Activated CD8-positive, alpha-beta T cell treated with anti-CD3 and anti-CD28 coated beads for 36 hours (primary cell): Measurements from ENCODE around the gene GAS2. TPM values are rescaled to one million over a fixed set of nuclear protein-coding genes. Genes with fewer than 3 reads are reported as not detected.

Experiments
- ATAC-seq: fragments of 200-7000 bp; cut with Tn5 transposase; one replicate; pipeline ENCODE4 v1.10.0; 2021; ENCODE audit warnings: mild to moderate bottlenecking, moderate library complexity
- CTCF ChIA-PET: fragments of 350-600 bp; sonication (Branson Sonifier 250); formaldehyde crosslinking; loops from one replicate; lab custom pipeline; 2021; ENCODE audit warnings: antibody characterized with exemption; lab: Charles Lee
- POLR2A ChIA-PET: fragments of 350-600 bp; sonication (Branson Sonifier 250); formaldehyde crosslinking; loops from one replicate; lab custom pipeline; 2021; ENCODE audit warnings: antibody characterized with exemption; lab: Charles Lee
- DNase-seq: peaks from one replicate; pipeline ENCODE4 v3.0.0-alpha.2; 2020
- H3K27ac Mint-ChIP-seq: one replicate; pipeline ENCODE4 v1.8.0; 2021; ENCODE audit warnings: mild to moderate bottlenecking, mixed read lengths
- H3K27me3 Mint-ChIP-seq: one replicate; pipeline ENCODE4 v1.8.0; 2021; ENCODE audit warnings: mixed read lengths
- H3K36me3 Mint-ChIP-seq: one replicate; pipeline ENCODE4 v1.8.0; 2021; ENCODE audit warnings: low read depth, mixed read lengths
- H3K4me1 Mint-ChIP-seq: one replicate; pipeline ENCODE4 v1.8.0; 2021; ENCODE audit warnings: low read depth, mixed read lengths
- H3K4me3 Mint-ChIP-seq: one replicate; pipeline ENCODE4 v1.8.0; 2021; ENCODE audit warnings: mild to moderate bottlenecking, moderate library complexity, mixed read lengths
- H3K9me3 Mint-ChIP-seq: one replicate; pipeline ENCODE4 v1.8.0; 2021; ENCODE audit warnings: mixed read lengths
- CTCF ChIP-seq: fragments of 200-600 bp; IDR thresholded peaks from one replicate; pipeline ENCODE4 v1.8.0; 2022; ENCODE audit warnings: antibody characterized with exemption, mild to moderate bottlenecking
- intact Hi-C: fragments of 100-400 bp; cut with micrococcal nuclease; formaldehyde crosslinking; loops from one replicate; pipeline ENCODE4 v1.10.0; 2022
- total RNA-seq, 2 experiments: library from RNA; stranded (reverse); gene quantifications; one replicate each; pipeline ENCODE4 v1.2.3, GENCODE V29; 2021

The GAS2 gene
- total RNA-seq, 2 experiments from 2014 or later: 0.99 to 2.6 TPM

- Mint-ChIP-seq H3K9me3 (no peaks in the 10 kb centered on the region), H3K27ac (no peak overlapping the region), H3K4me3 (no peak overlapping the region), H3K27me3 (peaks cover 2% of the 10 kb centered on the region), H3K36me3 (no peaks in the 10 kb centered on the region), H3K4me1 (peaks cover 18% of the 10 kb centered on the region)
- CTCF ChIA-PET: interaction anchor here (1.3 kb wide), 1 partner anchor 99 kb away, joined by 3 read pairs; no protein-coding TSS in a partner anchor
- TF ChIP-seq CTCF: no peak
- no peak for DNase-seq
- intact Hi-C loops: no loop called here
- POLR2A ChIA-PET: no interaction called here
- no peak for ATAC-seq
Observed at GRCh38 chr11:22688914-22689313, 22.5 kb downstream of the GAS2 start.

DNA sequence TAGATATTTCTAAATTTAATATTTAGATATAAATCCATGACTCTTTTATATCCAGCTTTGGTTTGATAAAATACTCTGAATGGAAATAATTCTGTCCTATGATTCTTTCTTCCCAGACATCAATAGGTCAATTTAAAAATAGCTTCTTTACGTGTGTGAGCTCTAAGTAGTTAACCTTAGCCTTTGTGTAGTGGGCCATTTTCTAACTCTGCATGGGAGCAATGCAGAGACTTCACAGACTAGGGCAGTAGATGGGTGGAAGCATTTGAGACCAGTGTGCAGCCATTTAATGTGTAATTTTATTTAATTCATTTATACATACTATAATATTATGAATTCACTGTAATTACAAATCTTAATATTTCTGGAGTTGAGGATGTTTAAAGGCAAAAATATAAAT is 23.8 kb downstream of the GAS2 start:
- H3K27me3 Mint-ChIP-seq: peaks cover 2% of the 10 kb centered on the region
- H3K9me3 Mint-ChIP-seq: no peaks in the 10 kb centered on the region
- ChIA-PET CTCF (interaction anchor here (0.7 kb wide), 1 partner anchor 98 kb away, joined by 3 read pairs; no protein-coding TSS in a partner anchor), POLR2A (no interaction called here)
- no peak overlapping the region for H3K4me3 Mint-ChIP-seq
- H3K4me1 Mint-ChIP-seq: peaks cover 18% of the 10 kb centered on the region
- ATAC-seq: no peak
- intact Hi-C loops: no loop called here
- H3K36me3 Mint-ChIP-seq: no peaks in the 10 kb centered on the region
- peak overlapping the region; percentile 28 for H3K27ac Mint-ChIP-seq
- no peak for TF ChIP-seq CTCF
- no peak for DNase-seq

DNA sequence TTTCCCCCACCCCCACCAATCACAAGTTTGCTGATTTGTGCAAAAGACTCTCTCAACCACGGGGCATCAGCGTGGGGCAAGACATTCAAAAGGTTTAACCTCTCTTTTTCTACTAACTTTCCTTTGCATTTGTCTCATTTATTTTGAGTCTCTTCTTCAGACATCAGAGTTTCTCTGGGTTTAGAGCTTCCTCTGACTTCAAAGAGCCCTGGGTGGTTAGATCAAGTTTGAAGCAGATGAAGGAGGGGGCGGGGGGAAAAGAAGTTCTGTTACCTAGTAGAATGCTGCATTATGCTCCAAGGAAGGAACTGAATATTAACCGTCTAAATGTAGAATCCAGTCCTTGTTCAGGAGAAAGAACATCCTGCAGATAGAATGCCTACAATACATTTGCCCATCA is 24.5 kb downstream of the GAS2 start:
- CTCF ChIA-PET: interaction anchor here (1.6 kb wide), 1 partner anchor 20 kb away, joined by 5 read pairs; no protein-coding TSS in a partner anchor
- Mint-ChIP-seq H3K27me3 (peaks cover 2% of the 10 kb centered on the region), H3K27ac (peak overlapping the region; percentile 70), H3K4me3 (peak overlapping the region; percentile 50), H3K9me3 (no peaks in the 10 kb centered on the region), H3K36me3 (no peaks in the 10 kb centered on the region), H3K4me1 (peaks cover 18% of the 10 kb centered on the region)
- no peak for TF ChIP-seq CTCF
- ATAC-seq (peak; percentile 84), DNase-seq (peak; percentile 54)
- POLR2A ChIA-PET: no interaction called here
- intact Hi-C loops: no loop called here

DNA sequence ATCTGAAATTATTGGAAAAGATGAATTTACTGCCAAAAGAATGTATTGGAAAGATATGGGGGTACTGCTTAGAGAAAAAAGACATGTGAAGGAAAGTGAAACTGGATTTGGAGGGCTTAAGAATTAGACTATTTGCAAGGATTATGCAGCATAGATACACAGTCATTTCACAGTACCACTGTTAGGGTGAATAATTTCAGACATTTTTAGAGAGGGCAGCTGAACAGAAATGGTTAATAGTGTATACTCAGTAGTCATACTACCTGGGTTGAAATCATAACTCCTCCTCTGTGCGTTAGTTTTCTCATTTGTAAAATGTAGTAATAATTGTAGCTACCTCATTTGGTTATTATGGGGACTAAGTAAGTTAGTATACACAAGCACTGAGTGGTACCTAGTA is 33.0 kb downstream of the GAS2 start:
- Mint-ChIP-seq H3K4me1 (peaks cover 18% of the 10 kb centered on the region), H3K36me3 (no peaks in the 10 kb centered on the region), H3K27ac (no peak overlapping the region), H3K4me3 (no peak overlapping the region), H3K27me3 (peaks cover 3% of the 10 kb centered on the region), H3K9me3 (no peaks in the 10 kb centered on the region)
- TF ChIP-seq CTCF: no peak
- intact Hi-C loops: no loop called here
- POLR2A ChIA-PET: no interaction called here
- CTCF ChIA-PET: no interaction called here
- no peak for DNase-seq
- peak; percentile 52 for ATAC-seq

DNA sequence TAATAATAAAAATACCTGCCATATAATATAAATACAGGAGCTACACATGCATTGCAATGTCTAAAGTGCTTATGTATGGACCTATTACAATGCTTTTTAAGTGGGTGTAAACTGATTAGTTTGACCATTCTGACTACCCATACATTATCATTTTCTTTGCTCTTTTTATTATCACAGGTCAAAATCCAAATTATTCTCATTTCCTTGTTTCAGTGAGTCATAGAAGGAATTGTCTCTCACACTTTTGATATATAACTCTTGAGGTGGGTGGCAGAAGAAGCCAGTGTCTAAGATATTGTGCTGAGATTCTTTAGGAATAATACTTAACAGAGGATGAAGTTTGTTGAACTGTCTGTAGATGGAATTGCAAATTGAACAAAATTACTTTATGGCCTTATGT is 35.6 kb downstream of the GAS2 start:
- no peak for TF ChIP-seq CTCF
- intact Hi-C loops: no loop called here
- POLR2A ChIA-PET: no interaction called here
- H3K27me3 Mint-ChIP-seq: peaks cover 3% of the 10 kb centered on the region
- CTCF ChIA-PET: no interaction called here
- ATAC-seq (no peak), DNase-seq (no peak)
- no peak overlapping the region for H3K27ac Mint-ChIP-seq
- no peak overlapping the region for H3K4me3 Mint-ChIP-seq
- H3K9me3 Mint-ChIP-seq: no peaks in the 10 kb centered on the region
- no peaks in the 10 kb centered on the region for H3K36me3 Mint-ChIP-seq
- peaks cover 18% of the 10 kb centered on the region for H3K4me1 Mint-ChIP-seq
